ENCODE results near the gene DHPS.
"Not testable (repeated sequence)": the region's sequence is repeated elsewhere in the genome, so short reads cannot be mapped to it uniquely, and the experiment has no call there.

Gene DHPS

GRCh38 chr19:12703046-12703445, 21.4 kb upstream of the DHPS start:
- no peak for DNase-seq (ENCODE audit: extremely low read depth, low read depth)
- no peak for TF ChIP-seq CTCF (IDR thresholded peaks at IDR 0.05; ENCODE audit: low read depth, low read length)

GRCh38 chr19:12701596-12702282, 20.1 kb upstream of the DHPS start:
- no peak for DNase-seq (ENCODE audit: extremely low read depth, low read depth)
- TF ChIP-seq CTCF (IDR thresholded peaks at IDR 0.05; ENCODE audit: low read depth, low read length) = no peak

- no peak for DNase-seq (ENCODE audit: extremely low read depth, low read depth)
- no peak for TF ChIP-seq CTCF (IDR thresholded peaks at IDR 0.05; ENCODE audit: low read depth, low read length)
These were observed 16.5 kb upstream of the DHPS start for GRCh38 chr19:12698138-12698537.

- not testable (repeated sequence) for DNase-seq (ENCODE audit: extremely low read depth, low read depth)
These were observed 15.7 kb upstream of the DHPS start for GRCh38 chr19:12697425-12697824.

- TF ChIP-seq CTCF (IDR thresholded peaks at IDR 0.05; ENCODE audit: low read depth, low read length) = no peak
- peak; percentile 84 for DNase-seq (ENCODE audit: extremely low read depth, low read depth)
These were observed 15.0 kb upstream of the DHPS start, which contains the start of gene FBXW9 for GRCh38 chr19:12696366-12697335. TSS of gene FBXW9 (minus strand) at chr19:12696631. CDS start at chr19:12696581, 50 bp downstream.

GRCh38 chr19:12695997-12696365, 14.3 kb upstream of the DHPS start:
- no peak for TF ChIP-seq CTCF (IDR thresholded peaks at IDR 0.05; ENCODE audit: low read depth, low read length)
- no peak for DNase-seq (ENCODE audit: extremely low read depth, low read depth)

GRCh38 chr19:12695514-12695913, 13.8 kb upstream of the DHPS start:
- no peak for DNase-seq (ENCODE audit: extremely low read depth, low read depth)
- no peak for TF ChIP-seq CTCF (IDR thresholded peaks at IDR 0.05; ENCODE audit: low read depth, low read length)

All from AG09319 (cell line).